Cerebellar nuclear complex (tissue), 1 donor: ENCODE data around the gene RNF44.

ENCODE experiments used
- DNase-seq, 2 experiments: peaks; one replicate each; lab custom pipeline; 2025; lab: John Stamatoyannopoulos, UW

Gene RNF44

DNA sequence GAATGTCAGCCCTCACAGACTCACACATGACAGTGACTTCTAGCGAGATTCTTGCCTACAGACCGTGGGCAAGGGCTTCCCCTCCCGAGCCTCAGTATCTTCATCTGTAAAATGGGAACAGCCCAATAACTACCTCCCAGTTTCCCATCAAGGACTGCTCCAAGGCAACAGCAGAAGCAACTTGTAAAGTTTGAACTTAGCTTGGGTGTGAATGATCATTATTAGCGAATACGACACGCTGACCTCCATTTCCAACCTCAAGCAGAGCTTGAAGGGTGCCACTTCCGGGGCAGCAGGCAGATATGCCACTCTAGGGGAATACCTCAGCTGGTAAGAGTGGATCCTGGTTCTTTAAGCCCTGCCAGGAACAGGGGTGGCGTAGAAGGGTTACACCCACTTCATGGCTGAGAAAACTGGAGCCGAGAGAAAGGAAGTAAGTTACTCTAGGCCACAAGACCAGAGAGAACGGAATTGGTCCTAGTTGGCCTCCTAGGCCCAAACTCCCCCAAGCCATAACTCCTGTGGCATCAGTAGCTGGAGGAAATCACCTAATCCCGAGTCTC lies 2.0 kb downstream of the RNF44 start:
- no peak for DNase-seq

DNA sequence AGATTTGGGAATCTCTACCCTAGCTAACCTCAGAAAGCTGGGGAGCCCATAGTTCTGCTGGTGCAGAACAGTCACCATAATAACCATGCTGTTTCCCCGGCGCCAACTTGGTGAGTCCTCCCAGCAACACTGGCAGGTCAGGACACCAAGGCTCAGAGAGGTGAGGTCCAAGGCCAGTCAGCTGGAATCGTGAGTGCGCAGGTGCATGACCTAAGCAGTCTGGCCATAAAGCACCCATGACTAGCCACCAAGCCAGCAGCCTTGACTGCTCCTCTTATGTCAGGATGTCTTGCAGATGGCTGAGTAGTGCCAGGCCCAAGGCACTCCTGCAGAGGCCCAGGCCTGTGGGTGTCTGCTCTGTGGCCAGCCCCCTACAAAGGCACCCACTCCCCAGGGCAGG lies 2.6 kb downstream of the RNF44 start:
- DNase-seq: no peak

DNA sequence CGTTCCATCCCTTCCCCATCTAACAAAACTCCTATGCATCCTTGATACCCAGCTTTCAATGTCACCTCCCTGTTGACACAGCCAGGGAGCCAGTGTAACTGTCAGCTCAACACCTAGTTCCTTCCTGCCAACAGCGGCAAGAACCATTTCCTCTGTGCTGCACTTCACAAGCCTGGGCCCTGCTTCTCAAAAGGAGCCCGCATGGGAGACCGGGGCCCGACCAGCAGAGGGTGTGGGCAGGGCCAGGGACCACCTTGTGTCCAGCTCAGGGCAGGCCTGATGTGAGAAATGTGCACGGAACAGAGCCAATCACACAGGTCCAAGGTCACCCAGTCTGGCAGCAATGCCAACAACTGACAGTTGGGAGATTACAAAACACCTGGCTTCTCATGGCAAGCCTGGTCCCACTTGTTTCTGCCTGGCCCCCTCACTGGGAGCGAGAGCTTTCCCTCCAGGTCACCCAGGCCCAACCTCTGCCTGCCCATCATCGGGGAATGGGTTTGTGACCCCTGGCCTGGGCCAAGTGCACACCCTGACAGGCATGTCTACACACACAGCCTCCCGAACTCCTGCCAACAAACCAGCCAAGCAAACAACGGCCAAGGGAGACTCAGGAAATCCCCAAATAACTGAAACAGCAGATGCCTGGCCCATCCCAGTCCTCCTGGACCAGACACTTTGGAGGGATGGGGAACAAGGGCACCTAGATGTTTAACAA lies 3.1 kb downstream of the RNF44 start:
- no peak for DNase-seq

DNA sequence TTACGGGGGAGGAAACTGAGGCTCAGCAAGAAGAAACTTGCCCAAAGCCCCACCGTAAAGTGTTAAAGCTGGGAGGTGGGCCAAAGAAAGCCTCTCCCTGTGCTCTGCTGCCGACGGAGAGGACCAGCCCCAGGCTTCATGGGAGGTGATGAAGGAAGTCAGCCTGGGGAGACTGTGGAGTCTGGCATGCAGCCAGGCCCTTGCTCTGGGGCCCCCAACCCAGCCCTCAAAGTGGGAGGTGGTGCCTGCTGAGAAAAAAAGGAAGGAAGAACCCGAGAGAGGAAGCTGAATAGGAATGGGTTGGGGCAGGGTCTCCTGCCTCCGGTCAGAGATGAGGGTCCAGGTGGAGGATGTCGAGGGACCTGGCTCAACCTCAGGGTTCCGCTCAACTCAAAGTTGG lies 3.8 kb downstream of the RNF44 start:
- DNase-seq: no peak

DNA sequence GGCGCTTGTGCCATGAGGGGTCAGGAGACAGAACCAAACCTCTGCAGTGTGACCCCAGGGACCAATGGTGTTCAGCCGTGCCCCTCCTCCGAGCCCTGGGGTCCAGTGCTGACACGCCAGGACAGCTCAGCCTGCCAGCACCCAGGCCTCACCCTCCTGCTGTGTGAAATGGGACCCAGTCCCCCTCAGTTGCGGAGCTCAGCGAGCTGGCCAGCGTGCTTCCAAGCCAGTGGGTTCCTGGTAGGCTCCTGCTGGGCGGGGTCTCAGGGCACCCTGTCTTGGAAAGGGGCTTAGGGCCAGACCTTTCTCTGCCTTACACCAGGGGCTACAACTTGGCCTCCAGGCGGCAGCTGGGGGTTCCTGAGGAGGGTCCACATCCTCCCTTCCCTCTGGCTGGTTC lies 4.4 kb downstream of the RNF44 start:
- DNase-seq: no peak

DNA sequence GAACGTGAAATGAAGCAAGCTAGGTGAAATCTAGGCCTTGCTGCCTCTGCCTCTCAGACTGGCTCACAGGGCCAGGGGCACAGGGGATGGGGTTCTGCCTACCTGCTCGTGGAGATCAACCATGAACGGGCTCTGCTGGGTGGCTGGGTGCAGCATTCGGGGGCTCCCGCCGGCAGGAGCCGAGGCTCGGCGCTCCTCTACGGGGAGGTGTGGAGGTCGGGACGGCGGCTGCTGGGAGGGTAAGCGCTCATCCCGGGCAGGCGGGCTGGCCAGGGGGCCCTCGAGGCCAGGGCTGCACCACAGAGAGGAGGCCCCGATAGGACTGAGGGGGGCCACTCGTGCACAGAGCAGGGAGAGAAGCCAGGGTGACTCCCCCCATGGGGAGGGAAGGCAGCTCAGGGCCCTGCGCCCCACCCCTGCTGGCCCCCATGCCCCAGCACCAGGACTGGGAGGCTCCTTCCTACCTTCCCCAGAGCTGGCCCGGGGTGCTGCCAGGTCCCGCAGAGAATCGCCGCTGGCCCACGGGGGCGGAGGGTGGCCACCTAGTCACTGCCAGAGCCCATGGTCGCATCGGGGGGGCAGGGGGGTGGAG lies 5.2 kb downstream of the RNF44 start:
- DNase-seq: no peak

DNA sequence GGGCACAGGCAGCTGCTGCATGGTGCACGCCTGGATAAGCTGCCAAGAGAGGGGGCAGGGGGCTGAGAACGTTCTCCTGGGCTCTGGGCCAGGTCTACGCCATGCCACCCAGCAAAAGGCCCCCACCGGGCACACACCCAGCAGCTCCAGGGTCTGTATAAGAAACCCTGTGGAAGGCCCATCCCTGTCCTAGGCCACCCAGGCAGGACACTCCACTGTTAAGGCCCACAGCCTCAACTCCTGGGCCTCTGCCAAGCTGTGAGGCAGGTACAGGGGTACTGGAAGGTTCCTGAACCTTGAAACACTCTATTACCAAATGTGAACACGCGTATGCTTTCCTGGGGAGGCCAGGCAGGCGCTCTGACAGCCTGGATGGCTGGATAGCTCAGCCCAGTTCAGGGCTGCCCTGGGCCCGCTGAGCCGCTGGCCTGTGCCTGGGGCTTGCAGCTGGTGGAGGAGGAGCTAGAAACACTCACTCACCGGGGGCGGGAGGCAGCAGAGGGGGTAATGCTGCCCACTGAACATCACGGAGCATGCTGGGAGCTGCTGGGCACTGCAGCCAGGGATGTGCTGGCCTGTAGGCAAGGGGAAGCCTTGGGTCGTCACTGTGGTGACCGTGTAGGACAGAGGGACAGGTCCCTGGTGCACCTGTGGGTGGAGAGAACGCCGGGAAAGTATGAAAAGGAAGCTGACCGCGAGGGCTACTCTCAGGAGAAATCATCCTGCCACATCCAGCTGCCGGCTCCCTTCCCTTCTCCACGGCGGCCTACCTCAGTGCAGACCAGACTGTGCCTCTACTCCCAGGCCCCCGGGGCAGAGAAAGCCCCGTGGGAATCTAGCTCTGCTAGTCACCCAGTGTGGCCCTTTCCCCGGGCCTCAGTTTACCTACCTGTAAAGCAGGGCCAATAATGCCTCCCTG lies 6.0 kb downstream of the RNF44 start:
- no peak for DNase-seq

DNA sequence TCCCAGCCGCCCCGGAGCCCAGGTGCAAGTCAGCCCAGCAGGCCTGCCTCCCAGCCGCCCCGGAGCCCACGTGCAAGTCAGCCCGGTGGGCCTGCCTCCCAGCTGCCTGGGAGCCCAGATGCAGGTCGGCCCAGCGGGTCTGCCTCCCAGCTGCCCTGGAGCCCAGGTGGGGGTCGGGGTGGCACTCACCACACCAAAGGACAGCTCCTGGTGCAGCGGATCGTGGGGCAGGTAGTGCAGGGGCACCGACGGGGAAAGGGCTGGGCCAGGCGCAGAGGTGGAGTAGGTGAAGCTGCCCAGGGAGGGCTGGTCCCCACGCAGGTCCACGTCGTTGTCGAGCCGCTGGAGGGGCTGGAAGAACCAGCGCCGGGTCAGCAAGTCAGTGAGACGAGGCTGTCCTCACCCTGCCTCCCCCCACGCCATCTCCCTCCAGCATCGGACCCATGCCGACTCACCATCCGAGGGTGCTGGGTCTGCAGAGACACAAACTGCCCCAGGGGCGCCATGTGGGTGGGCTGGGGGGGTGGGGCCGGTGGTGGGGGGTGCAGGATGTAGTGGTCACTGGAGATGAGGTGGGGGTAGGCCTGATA lies 6.7 kb downstream of the RNF44 start:
- DNase-seq: no peak

DNA sequence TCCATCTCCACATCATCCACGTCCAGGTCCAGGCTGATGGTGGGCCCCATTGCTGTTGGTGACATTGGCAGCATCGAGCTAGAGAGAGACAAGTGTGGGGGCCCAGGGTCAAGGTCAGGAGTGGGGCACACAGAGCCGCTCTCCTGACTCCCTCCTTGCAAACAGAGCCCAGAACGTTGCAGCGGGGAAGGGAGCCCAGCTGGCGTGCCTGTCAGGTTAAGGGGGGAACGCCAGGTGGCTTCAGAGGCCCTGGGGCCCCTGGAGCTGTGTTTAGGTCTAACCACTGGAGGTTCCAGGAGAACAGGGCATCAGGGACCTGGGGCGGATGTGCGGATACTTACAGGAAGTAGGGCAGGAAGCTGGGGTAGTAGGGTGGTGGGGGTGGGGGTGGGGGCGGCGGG lies 7.5 kb downstream of the RNF44 start:
- no peak for DNase-seq

DNA sequence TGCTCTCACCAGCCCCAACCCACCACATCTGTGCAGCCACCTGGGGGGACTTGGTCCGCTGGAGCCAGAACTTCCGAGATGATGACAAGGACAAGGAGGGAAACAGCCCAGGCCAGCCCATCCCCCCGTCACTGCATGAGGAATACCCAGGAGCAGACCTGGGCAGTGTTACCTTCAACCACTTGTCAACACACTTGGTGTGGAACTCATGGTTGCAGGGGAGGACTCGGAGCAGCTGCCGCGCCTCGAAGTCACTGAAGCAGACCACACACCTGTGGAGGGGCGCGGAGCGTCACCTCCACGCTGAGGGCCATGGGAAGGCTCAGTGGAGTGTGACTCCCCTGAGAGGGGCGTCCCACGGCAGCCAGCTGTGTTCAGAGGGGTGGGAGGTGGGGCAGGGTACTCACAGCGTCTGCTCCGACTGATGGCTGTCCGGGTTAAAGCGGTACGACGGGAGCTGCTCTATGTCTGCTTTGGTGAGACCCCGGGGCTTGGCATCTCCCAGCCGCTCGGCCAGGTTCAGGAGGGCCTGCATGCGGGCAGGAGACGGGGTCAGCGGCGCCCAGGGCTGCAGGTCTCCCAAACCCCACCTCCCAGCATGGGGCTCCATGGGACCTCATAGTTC lies 8.0 kb downstream of the RNF44 start:
- no peak for DNase-seq

DNA sequence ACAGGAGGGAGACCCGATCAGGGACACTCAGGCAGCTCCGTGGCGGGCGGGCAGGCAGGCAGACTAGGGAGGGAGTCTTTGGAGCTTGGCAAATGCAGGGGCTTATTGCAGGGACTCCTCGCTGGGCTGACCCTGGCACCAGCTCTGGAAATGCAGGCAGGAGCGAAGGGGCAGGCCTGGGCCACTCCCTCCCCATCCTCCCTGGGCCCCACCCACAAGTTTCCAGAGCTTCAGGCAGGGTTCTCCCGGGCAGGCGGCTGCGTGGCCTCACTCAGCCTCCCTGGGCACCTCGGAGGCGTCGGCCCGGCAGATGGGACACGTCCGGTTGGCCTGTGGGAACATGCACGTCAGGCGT lies 8.5 kb downstream of the RNF44 start:
- no peak for DNase-seq

DNA sequence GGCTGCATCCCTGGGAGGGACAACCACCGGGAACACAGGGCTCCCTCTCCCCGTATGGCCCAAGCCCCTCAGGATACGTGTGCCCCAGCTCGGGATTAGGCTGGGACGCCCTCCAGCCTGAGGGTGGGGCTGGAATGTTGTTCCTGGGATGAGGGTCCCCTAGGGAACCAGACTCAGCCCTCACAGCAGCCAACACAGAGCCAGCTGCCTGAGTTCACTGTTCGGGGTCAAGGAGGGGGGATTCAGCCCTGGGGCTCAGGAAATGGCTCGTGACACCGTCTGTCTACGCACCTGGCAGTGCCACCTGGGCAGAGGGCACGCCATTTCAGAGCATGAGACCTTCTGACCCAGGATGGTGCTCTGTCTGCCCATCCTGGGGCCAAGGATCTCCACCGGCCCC lies 8.9 kb downstream of the RNF44 start:
- DNase-seq: no peak

DNA sequence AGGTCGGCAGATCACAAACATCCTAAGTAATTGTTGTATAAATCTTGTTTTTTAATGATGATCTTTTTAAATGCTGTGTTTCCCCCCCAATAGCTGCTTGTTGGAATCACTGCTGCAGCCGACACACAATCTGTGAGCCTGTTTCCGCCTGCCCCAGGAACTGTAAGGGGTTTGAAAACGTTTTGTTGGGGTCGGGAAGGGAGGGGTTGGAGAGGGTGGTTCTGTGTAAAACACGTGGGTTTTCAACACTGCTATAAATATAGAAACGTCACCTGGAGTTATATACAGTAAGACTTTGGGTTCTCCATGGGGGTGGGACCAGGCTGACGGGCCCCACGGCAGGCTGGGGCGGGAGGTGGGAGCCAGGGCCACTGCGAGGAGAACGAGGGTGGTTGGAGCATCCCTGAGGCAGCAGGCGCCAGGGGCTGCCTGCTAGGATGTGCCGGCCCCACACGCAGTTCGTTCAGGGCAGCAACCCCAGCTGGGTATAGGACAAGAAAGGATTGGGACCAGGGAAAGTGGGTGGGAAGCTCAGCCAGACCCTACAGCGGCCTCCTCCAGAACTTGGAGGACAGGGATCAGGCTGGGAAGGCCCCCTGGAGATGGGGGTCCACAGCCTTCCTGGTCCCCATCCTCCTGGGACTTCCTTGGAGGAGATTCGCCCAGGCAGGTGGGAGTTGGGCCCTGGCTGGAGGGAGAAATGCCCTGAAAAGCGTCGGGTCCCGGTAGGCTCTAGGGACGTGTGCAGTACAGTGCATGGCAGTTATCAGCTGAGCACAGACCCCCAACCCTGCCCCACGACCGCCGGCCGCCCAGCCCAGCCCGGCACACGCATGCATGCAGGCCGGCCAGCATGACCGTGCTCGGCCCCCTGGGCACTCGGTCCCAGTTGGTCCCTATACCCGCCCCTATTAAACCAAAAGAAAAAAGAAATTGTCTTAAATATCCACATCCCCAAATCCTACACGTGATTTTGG lies 9.7 kb downstream of the RNF44 start:
- no peak for DNase-seq

DNA sequence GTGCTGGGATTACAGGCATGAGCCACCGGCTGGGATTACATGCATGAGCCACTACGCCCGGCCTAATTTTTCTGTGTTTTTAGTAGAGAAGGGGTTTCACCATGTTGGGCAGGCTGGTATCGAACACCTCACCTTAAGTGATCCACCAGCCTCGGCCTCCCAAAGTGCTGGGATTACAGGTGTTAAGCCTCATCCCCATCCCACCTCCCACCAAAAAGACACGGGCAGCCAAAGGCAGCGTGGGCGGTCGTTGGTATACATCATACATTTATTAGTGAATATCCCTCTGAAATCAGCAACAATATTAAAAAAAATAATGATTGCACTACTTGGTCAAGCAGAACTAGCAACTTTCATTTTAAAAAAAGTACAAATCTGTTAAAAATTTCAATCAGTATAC lies 10.7 kb downstream of the RNF44 start:
- DNase-seq: no peak

DNA sequence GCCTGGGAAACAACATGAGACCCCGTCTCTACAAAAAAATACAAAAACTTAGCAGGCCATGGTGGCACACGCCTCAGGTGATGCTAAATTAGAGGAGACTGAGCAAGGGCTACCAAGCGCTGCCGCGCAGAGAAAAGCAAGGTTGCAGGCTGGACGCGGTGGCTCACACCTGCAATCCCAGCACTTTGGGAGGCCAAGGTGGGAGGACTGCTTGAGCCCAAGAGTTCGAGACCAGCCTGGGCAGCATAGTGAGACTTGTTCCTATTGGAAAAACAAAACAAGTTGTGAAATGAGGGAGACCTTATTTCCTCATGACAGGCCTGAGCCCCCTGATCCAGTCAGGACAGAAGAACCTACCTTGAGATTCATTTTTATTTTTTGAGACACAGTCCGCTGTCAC lies 11.5 kb downstream of the RNF44 start:
- DNase-seq: no peak

DNA sequence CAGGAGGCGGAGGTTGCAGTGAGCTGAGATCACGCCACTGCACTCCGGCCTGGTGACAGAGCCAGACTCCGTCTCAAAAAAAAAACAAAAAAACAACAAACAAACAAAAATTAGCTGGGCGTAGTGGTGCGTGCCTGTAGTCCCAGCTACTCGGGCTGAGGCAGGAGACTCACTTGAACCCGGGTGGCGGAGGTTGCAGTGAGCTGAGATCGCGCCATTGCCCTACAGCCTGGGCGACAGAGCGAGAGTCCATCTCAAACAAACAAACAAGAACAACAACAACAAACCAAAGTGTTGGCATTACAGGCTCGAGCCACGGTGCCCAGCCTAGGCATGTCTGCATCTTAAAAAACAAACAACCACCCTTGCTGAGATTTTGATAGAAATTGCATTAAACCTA lies 12.2 kb downstream of the RNF44 start:
- DNase-seq: no peak

DNA sequence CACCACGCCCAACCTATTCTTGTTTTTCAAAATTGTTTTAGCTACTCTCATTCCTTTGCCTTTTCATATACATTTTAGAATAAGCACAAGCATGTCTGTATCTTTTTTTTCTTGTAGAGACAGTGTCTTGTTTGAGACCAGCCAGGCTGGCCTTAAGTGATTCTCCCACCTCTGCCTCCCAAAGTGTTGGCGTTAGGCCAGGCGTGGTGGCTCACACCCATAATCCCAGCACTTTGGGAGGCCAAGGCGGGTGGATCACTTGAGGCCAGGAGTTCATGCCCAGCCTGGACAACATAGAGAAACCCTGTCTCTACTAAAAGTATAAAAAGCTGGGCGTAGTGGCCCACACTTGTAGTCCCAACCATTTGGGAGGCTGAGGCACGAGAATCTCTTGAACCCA lies 13.1 kb downstream of the RNF44 start:
- DNase-seq: no peak

DNA sequence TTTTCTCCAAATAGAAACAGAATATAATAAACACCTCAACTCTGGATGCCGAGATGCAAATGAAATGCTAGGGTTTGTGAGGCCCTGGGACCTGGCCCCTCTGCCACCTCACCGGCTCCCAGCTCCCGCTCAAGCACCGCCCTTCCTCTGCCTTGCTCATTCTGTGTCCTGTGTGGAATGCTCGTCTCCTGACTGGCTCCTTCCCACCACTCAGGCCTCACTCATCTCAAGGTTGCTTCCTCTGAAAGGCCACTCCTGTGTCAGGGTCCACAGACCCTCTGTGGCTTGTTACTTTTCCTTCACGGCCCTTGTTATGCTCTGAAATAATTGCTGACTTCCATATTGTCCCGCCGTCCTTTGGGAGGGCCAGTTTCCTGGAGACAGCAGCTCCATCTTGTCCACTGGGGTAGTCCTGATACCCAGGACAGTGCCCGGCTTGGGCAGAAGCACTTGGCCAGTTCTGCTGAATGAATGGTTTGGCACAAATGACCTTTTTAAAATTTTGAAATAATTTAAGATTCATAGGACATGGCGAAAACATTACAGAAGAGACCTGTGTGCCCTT lies 15.4 kb downstream of the RNF44 start:
- no peak for DNase-seq

DNA sequence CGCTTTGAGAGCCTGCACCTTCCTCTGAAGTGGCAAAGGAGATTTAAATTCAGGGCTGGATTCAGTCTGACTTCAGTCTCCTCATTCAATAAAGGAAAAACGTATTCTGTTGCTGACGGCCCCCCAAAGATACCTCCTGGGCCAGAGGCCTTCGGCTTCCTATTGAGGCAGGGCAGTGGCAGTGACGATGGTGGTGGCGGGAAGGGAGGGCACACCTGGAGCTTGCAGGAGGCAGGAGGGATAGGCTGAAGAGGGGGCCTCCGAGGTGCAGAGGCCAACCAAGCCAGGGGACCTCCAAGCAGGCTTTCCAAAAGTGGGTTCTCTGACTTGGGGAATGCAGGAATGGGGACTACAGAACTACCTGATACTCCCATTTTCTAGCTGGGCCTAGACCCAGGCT lies 15.9 kb downstream of the RNF44 start:
- no peak for DNase-seq
